CD1c-positive myeloid dendritic cell (primary cell): ENCODE data around the gene PHF21A.
"Not testable (repeated sequence)": the region's sequence is repeated elsewhere in the genome, so short reads cannot be mapped to it uniquely, and the experiment has no call there.

Experiments
- DNase-seq: peaks from one replicate; pipeline ENCODE4 v3.0.0-alpha.2; 2016; ENCODE audit errors: extremely low spot score

Gene PHF21A

DNA sequence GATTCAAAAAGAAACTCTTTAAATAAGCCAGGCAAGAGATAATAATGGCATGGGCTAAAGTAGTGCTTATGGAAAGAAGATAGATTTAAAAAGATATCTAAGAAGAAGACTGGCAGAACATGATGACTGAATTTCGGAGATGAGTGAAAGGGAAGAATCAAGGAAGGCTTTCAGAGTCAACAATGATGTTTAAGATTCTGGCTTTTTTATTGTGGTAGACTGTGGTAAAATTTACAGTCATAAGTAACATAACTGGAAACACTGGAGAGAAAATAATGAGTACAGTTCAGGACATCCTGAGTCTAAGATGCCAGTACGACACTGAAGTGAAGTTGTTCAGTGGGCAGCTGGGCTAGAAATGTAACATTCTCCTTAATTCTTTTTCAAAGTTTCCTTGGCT, 85.2 kb downstream of the PHF21A start:
- DNase-seq = no peak

GRCh38 chr11:46034041-46034440, 87.2 kb downstream of the PHF21A start:
- DNase-seq = no peak

- no peak for DNase-seq
Observed at GRCh38 chr11:46026606-46027293, 94.5 kb downstream of the PHF21A start.

GRCh38 chr11:46020084-46020599, 101.1 kb downstream of the PHF21A start:
- no peak for DNase-seq

DNA sequence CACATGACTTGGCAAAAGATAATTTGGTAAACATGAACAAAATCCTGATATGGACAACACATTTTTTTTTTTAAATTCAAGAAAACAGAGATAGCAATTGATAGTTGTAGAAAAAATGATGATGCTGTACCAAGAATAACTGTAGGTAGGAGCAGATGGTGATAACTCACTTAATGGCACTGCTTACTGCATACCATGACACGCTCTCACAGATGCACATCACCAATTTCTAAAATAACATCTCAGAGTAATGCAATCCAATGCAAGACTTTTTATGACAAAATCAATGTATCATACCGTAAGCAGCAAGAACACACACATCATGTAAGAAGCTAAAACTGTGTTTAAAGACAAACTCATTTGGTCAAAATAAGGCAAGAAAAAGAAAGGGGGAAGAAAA, 102.6 kb downstream of the PHF21A start:
- no peak for DNase-seq

DNA sequence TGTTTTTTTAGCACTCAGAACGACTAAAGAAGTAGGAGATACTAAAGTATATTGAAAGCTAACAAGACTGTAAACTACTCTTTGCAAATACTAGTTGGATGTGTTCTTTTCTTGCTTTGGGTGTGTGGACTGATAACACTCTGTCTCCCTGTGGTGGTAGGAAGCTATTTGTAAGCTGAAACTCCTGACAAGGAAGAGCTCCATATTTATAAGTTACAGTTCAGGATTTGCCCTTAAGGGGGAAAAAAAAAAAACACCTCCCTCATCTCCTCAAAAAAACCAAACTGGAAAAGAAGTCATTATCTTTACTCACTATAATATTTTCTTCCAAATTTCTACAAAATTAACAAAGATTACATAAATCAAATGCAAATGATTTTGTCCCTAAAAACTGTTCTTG, 103.9 kb downstream of the PHF21A start:
- no peak for DNase-seq

DNA sequence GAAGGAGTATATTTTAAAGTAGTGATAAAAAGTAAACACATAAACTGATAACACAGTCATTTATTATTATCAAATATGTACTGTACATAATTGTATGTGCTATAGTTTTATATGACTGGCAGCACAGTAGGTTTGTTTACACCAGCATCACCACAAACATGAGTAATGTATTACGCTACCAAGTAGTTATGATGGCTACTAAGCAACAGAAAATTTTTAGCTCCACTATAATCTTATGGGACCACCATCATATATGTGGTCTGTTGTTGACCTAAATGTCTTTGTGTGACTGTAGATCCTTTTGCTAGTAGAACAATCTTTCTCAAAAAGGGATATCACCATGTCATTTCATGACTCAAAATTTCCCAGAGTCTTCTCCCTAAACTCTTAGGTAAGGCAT, 105.3 kb downstream of the PHF21A start:
- no peak for DNase-seq

DNA sequence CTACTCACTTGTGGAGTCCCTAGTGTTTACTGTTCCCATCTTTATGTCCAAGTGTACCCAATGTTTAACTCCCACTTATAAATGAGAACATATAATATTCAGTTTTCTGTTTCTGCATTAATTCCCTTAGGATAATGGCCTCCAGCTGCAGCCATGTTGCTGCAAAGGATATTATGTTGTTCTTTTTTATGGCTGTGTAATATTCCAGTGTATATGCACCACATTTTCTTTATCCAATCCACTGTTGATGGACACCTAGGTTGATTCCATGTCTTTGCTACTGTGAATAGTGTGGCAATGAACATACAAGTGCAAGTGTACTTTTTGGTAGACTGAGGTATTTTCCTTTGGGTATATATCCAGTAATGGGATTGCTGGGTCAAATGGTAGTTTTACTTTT, 107.1 kb downstream of the PHF21A start:
- DNase-seq = not testable (repeated sequence)

DNA sequence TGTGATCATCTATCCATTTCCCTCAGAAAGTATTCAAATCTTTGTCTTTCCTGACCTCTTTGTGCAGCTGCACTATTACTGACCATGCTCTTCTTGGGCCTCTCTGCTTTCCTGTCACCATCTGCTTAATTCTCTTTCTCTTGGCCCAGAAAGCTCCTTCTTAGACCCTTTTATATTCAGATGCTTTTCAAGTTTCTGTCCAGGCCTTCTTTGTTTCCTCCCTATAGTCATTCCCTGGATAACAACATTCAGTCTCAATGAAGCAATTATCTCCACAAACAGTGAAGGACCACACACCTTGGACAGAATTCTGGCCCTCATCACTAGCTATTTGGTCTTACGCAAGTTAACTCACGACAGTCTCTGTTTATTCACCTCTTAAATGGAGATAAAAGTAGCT, 109.1 kb downstream of the PHF21A start:
- no peak for DNase-seq

DNA sequence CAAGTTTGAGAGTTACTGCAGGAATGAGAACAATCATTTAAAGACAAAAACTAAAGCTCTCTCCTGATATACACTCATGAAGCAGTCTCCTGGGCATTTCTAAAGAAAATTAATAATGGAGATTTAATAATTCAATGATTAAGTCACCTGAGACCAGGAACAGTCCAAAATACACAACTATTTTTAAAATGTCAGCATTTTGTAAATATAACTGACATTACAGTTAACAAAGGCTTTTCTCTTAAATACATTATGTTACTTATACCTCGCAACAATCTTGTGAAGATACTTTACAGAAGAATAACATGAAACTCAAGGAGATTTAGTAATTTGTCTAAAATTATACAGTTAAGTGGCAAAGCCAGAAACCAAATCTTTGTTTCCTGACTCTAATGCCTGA, 111.2 kb downstream of the PHF21A start:
- no peak for DNase-seq

DNA sequence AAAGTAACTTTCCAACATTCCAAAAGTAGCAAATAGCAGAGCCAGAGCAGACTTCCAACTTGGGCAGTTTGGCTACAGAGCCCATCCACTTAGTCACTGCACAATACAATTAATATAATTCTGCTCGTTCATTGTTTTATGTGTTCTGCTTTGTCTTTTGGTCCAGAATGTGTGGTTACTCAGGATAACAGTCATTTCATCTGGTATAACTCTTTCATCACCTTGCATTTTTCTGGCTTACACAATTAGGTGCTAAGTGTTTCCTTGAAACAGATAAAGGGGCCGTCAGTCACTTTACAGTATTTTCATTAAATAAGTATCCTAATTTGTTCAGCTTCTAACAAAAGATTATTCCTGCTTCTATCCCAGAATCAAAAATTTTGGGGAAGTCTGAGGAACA, 111.6 kb downstream of the PHF21A start:
- no peak for DNase-seq

DNA sequence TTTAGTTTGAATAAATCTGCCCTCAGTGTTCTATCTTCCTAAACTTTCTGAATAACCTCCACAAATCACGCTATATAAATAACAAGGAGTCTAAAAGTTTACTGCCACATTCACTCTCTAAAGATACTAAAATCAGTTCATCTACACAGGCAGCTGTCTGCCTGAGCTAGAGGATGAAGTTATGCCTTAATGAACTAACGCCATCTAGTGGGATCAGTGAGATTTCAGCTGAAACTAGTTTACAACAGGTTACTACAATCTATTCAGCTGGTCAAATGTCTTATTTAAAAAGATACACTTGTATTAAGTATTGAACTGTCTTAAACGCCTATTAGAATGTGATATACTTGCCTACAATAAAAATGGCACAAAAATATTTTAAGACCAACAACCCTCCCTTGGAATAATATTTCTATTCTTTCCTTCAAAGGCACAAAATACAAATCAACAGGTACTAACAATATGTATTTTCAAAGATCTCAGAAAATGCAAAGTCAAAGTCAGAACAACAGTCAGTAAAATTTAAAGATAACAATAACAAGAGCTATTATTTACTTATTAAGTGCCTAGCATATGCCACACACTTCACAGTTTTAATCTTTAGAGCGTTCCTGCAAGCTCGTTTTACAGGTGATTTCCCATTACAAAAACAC, 114.7 kb downstream of the PHF21A start:
- DNase-seq = peak; percentile 69

DNA sequence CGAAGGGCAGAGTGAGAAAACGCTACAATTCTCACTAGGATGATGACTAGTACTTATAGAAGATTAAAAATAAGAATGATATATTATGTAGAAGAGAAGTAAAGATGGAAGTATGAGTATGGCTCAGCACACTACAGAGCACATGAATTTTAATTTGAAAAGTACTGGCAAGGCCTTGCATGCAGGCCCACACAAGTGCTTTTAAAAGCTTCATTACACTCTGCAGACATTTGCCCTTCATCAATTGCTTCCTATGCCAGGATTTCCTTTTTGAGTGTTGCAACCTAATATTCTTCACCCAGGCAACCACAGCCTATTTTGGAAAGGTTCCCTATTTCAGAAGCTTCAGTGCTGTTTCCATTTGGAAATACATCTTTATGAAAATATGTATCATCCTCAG, 117.7 kb downstream of the PHF21A start:
- peak; percentile 35 for DNase-seq

- DNase-seq = no peak
Observed at GRCh38 chr11:46002189-46002588, 119.1 kb downstream of the PHF21A start.

DNA sequence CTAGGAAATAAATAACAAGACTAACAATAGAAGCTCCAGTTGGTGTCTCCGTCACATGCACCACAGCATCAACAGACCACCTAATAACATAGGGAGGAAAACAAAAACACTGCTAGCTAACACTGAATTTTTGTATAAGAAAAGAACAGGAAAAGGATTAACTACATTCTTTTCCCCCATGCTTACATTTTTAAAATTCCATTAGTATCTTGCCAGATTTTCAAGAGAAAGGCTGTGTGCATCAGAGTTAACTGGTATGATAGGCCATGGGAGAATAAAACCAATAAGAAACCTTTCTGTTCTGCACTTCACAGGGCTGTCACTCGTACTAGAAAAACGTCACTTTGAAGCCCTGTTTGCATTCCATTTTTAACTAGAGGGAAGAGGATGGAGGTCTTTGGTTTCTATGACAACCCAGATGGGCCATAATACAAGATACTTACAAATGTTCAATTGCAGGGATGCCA, 119.8 kb downstream of the PHF21A start:
- DNase-seq = no peak

DNA sequence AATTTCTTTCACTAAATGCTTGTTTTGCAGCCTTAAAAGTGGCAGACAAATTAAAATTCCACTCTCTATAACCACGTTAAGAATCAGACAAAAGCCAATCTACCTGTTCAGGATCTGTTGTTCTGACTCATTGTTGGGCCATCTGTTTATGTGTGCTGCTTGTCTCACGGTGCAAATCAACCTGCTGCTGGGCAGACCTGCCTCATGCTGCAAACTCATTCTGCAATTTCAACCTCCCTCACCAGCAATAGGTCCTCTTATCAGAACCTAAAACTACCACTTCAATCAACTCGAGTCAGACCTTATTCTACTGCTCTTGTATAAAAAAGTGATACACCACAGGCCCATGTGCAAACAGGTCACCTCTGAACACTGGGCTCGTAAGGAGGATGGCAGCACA, 123.7 kb downstream of the PHF21A start:
- DNase-seq = no peak

GRCh38 chr11:45995342-45995734, 125.9 kb downstream of the PHF21A start:
- no peak for DNase-seq

DNA sequence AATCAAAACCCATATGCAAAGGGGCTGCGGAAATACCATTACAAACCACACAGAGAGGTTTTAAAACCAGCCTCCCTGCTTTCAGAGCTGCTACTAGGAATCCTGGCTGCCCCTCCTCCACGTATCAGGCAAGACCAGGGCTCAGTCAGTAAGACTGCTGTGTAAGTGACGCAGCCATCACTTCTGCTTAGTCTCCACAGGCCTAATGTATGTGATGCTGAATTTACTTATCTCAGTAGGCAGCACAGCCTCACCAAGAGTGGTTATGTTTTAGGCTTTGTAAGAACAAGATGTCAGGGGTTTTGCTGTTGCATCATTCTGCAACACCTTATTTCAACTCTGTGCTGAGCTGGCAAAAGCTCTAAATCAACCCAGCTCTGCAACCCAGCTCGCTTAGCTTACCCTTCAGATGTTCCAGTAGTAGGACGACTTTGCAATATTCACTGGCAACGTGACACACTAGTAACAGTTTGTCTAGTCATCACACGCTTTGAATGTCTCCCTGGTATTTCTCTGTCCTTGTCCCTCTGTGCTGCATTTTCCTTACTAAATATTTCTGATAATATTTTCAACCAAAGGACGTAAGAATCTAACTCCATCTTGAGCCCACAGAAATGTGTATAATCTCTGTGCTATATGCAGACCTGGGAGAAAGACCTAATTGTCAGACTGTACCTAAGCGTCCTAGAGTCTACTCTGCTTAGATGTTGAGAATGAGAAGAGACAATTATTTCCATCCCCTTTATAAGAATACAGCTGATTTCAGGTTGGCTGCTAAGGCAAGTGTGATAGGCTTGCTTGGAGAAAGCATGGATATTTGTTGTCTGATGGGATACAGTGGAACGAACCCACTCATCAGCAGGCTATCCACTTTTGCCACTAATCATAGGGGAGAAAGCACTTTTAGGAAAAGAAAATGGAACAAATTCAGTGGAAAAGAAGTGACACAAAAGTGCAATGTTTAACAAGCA, 126.6 kb downstream of the PHF21A start:
- DNase-seq = no peak

- DNase-seq = no peak
Observed at GRCh38 chr11:45993531-45994001, 127.7 kb downstream of the PHF21A start.

DNA sequence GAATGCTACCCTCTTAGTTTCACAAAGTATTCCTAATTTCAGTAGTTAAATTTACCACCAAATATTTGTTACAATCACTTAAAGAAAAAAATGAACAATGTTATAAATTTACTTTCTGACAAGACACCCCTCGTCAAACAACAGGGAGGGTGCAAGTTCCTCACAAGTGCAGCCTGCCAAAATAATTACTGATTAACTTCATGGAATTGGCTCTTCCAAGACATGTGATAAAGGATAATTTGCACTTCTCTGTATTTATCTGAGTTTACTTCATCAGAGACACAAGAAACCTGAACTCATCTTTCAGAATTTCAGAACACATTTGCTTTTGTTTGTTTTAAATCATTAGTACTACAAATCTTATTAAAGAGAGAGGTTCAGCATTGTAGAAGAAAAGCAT, 132.3 kb downstream of the PHF21A start:
- no peak for DNase-seq

- DNase-seq = no peak
Observed at GRCh38 chr11:45985212-45985611, 136.0 kb downstream of the PHF21A start.

DNA sequence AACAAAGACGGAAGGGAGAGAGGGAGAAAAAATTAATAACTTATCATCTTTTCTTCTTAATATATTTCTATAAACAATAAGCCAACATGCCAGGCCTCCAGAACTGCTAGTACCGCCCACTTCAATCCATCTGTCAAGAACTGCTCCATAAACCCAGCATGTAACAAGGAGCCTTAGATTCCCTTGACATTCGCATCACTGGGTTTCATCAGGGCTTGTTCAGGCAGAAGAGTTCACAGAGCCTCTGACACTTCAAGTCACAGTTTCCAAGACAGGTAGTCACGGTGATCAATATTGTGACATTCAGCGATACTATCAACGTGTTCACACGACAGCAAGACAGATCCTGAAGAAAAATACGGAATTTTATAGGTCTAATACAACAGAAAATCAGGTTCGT, 137.1 kb downstream of the PHF21A start:
- no peak for DNase-seq
